ENCODE results near the gene IGF1R. TPM values are rescaled to one million over a fixed set of nuclear protein-coding genes. Genes with fewer than 3 reads are reported as not detected.

Gene IGF1R
- total and polyA plus RNA-seq, 2 of the 8 experiments (the other 6 are each of a cell fraction or from before 2014, with no cell fraction given) = 32.9 to 109 TPM

DNA sequence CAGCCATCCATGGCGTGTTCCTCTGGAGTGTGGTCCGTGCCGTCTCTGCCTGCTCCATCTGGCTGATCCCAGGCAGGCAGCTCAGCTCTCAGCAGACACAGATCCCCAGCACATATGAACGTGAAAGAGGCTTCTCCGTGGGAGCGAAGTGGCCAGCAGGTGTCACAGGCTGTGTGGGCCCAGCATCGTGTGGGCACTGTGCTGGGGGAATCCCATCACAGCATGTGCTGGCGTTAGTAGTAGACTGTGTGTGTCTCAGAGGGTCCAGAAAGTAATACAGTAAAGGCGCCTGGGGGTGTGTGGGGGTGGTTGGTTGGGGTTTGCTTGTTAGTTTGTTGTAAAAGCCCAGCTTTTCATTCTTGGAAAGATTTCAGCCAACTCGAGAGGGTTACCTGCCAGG, 147.6 kb downstream of the IGF1R start (continued):
- TF ChIP-seq, protein P1, sequence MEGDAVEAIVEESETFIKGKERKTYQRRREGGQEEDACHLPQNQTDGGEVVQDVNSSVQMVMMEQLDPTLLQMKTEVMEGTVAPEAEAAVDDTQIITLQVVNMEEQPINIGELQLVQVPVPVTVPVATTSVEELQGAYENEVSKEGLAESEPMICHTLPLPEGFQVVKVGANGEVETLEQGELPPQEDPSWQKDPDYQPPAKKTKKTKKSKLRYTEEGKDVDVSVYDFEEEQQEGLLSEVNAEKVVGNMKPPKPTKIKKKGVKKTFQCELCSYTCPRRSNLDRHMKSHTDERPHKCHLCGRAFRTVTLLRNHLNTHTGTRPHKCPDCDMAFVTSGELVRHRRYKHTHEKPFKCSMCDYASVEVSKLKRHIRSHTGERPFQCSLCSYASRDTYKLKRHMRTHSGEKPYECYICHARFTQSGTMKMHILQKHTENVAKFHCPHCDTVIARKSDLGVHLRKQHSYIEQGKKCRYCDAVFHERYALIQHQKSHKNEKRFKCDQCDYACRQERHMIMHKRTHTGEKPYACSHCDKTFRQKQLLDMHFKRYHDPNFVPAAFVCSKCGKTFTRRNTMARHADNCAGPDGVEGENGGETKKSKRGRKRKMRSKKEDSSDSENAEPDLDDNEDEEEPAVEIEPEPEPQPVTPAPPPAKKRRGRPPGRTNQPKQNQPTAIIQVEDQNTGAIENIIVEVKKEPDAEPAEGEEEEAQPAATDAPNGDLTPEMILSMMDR (IDR thresholded peaks at IDR 0.05; ENCODE audit: control extremely low read depth in 1 of 3, insufficient read depth in 1 of 3, low read depth in 1 of 3, low read length in 3 of 3) = no peak
- no peak for TF ChIP-seq ZNF274 (IDR thresholded peaks at IDR 0.05; ENCODE audit: borderline replicate concordance, extremely low read depth, low read length)
- no peak for TF ChIP-seq CEBPB (IDR thresholded peaks at IDR 0.05; ENCODE audit: low read depth, low read length)
- TF ChIP-seq TCF12 (IDR thresholded peaks at IDR 0.05; ENCODE audit: low read depth, low read length) = no peak
